ENCODE measurements around the gene XXYLT1.

DNA sequence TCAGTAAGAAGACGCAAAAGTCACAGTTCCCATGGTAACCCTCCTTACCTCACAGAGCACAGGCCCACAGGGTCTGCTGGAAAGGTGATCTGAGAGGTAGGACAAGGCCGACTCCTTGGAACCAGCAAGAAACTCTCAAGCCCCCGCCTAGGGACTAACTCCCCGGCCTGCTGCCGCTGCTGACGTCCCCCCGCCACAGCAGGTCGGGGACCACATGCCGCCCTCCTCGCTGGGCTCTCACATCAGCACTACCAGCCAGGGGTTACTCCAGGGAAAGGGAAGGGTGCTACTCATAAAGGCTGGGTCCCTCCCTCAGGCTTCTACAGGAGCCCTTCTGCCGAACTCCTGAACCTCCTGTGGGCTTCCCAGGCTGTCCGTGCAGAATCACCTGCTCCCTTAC, 94.2 kb downstream of the XXYLT1 start:
- TF ChIP-seq, protein P1, sequence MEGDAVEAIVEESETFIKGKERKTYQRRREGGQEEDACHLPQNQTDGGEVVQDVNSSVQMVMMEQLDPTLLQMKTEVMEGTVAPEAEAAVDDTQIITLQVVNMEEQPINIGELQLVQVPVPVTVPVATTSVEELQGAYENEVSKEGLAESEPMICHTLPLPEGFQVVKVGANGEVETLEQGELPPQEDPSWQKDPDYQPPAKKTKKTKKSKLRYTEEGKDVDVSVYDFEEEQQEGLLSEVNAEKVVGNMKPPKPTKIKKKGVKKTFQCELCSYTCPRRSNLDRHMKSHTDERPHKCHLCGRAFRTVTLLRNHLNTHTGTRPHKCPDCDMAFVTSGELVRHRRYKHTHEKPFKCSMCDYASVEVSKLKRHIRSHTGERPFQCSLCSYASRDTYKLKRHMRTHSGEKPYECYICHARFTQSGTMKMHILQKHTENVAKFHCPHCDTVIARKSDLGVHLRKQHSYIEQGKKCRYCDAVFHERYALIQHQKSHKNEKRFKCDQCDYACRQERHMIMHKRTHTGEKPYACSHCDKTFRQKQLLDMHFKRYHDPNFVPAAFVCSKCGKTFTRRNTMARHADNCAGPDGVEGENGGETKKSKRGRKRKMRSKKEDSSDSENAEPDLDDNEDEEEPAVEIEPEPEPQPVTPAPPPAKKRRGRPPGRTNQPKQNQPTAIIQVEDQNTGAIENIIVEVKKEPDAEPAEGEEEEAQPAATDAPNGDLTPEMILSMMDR (tag by site-specific recombination; IDR thresholded peaks at IDR 0.05), result no peak
- TF ChIP-seq, protein P2, sequence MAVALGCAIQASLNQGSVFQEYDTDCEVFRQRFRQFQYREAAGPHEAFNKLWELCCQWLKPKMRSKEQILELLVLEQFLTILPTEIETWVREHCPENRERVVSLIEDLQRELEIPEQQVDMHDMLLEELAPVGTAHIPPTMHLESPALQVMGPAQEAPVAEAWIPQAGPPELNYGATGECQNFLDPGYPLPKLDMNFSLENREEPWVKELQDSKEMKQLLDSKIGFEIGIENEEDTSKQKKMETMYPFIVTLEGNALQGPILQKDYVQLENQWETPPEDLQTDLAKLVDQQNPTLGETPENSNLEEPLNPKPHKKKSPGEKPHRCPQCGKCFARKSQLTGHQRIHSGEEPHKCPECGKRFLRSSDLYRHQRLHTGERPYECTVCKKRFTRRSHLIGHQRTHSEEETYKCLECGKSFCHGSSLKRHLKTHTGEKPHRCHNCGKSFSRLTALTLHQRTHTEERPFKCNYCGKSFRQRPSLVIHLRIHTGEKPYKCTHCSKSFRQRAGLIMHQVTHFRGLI (tag by site-specific recombination; IDR thresholded peaks at IDR 0.05), result no peak
- TF ChIP-seq ZNF23 (tag by site-specific recombination; IDR thresholded peaks at IDR 0.05; ENCODE audit: borderline replicate concordance) (no peak), GLIS1 (tag by site-specific recombination; IDR thresholded peaks at IDR 0.05) (no peak), ZNF600 (tag by site-specific recombination; IDR thresholded peaks at IDR 0.05) (no peak), WT1 (tag by site-specific recombination; IDR thresholded peaks at IDR 0.05) (no peak), ZSCAN30 (tag by site-specific recombination; IDR thresholded peaks at IDR 0.05) (no peak)
- TF ChIP-seq, protein P3, sequence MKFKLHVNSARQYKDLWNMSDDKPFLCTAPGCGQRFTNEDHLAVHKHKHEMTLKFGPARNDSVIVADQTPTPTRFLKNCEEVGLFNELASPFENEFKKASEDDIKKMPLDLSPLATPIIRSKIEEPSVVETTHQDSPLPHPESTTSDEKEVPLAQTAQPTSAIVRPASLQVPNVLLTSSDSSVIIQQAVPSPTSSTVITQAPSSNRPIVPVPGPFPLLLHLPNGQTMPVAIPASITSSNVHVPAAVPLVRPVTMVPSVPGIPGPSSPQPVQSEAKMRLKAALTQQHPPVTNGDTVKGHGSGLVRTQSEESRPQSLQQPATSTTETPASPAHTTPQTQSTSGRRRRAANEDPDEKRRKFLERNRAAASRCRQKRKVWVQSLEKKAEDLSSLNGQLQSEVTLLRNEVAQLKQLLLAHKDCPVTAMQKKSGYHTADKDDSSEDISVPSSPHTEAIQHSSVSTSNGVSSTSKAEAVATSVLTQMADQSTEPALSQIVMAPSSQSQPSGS (tag by site-specific recombination; IDR thresholded peaks at IDR 0.05; ENCODE audit: low read depth), result no peak
- TF ChIP-seq, protein P4, sequence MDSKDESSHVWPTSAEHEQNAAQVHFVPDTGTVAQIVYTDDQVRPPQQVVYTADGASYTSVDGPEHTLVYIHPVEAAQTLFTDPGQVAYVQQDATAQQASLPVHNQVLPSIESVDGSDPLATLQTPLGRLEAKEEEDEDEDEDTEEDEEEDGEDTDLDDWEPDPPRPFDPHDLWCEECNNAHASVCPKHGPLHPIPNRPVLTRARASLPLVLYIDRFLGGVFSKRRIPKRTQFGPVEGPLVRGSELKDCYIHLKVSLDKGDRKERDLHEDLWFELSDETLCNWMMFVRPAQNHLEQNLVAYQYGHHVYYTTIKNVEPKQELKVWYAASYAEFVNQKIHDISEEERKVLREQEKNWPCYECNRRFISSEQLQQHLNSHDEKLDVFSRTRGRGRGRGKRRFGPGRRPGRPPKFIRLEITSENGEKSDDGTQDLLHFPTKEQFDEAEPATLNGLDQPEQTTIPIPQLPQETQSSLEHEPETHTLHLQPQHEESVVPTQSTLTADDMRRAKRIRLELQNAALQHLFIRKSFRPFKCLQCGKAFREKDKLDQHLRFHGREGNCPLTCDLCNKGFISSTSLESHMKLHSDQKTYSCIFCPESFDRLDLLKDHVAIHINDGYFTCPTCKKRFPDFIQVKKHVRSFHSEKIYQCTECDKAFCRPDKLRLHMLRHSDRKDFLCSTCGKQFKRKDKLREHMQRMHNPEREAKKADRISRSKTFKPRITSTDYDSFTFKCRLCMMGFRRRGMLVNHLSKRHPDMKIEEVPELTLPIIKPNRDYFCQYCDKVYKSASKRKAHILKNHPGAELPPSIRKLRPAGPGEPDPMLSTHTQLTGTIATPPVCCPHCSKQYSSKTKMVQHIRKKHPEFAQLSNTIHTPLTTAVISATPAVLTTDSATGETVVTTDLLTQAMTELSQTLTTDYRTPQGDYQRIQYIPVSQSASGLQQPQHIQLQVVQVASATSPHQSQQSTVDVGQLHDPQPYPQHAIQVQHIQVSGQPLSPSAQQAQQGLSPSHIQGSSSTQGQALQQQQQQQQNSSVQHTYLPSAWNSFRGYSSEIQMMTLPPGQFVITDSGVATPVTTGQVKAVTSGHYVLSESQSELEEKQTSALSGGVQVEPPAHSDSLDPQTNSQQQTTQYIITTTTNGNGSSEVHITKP (tag by site-specific recombination; IDR thresholded peaks at IDR 0.05), result no peak

Measured in HEK293 (cell line).